K562 (cell line): ENCODE data around the gene INPP5K. TPM values are rescaled to one million over a fixed set of nuclear protein-coding genes. Genes with fewer than 3 reads are reported as not detected.

Experiments
- ATF1 ChIP-seq, 2 experiments: fragments of 450-650 bp in 1 of 2; IDR thresholded peaks; 2 replicates each; pipeline ENCODE4 v1.6.1; 2016; ENCODE audit warnings: missing compliant biosample characterization in 1 of 2, missing genetic modification characterization in 1 of 2
- ETS1 ChIP-seq: conservative IDR thresholded peaks from 2 replicates; pipeline ENCODE4 v1.6.1; 2011; ENCODE audit warnings: low read depth, mild to moderate bottlenecking, low read length; ENCODE audit not compliant: control insufficient read depth
- HDAC2 ChIP-seq: fragments of 450-650 bp; IDR thresholded peaks from 2 replicates; pipeline ENCODE4 v1.6.1; 2016; ENCODE audit warnings: mild to moderate bottlenecking
- HNRNPK ChIP-seq: fragments of 200-400 bp; formaldehyde crosslinking; IDR thresholded peaks from one replicate; pipeline ENCODE4 v1.6.1; 2018; ENCODE audit warnings: mild to moderate bottlenecking, low read depth, low read length; ENCODE audit not compliant: poor library complexity, severe bottlenecking
- KDM2B ChIP-seq: fragments of 250-450 bp; sonication (Bioruptor Pico); IDR thresholded peaks from 2 replicates; pipeline ENCODE4 v1.8.0; 2021; ENCODE audit warnings: mild to moderate bottlenecking, moderate library complexity
- L3MBTL2 ChIP-seq: fragments of 450-650 bp; IDR thresholded peaks from 2 replicates; pipeline ENCODE4 v1.6.1; 2016; ENCODE audit warnings: mild to moderate bottlenecking, moderate library complexity
- NFIC ChIP-seq: fragments of 450-650 bp; IDR thresholded peaks from 2 replicates; pipeline ENCODE4 v1.6.1; 2017; ENCODE audit warnings: mild to moderate bottlenecking, inconsistent platforms
- NFXL1 ChIP-seq: fragments of 450-650 bp; formaldehyde crosslinking; IDR thresholded peaks from 2 replicates; pipeline ENCODE4 v1.4.0; 2021; ENCODE audit warnings: mild to moderate bottlenecking
- NRF1 ChIP-seq, 2 experiments: fragments of 450-650 bp; IDR thresholded peaks in 1 of 2; conservative IDR thresholded peaks in 1 of 2; 2 replicates each; pipeline ENCODE4 v1.6.1; 2014; ENCODE audit warnings: mild to moderate bottlenecking in 2 of 2
- PHF20 ChIP-seq: fragments of 450-650 bp; IDR thresholded peaks from 2 replicates; pipeline ENCODE4 v1.6.1; 2018; ENCODE audit not compliant: partially characterized antibody
- RBM25 ChIP-seq: fragments of 200-400 bp; formaldehyde crosslinking; IDR thresholded peaks from 2 replicates; pipeline ENCODE4 v1.6.1; 2018; ENCODE audit warnings: low read length, low read depth, moderate library complexity; ENCODE audit not compliant: severe bottlenecking
- RCOR1 ChIP-seq, 2 experiments: IDR thresholded peaks; 2 replicates each; pipeline ENCODE4 v1.6.1; 2012; ENCODE audit warnings: low read depth in 2 of 2, low read length in 2 of 2, borderline replicate concordance in 1 of 2, improper control_type of control experiment in 1 of 2
- SLC30A9 ChIP-seq: fragments of 250-450 bp; sonication (Bioruptor Pico); IDR thresholded peaks from 2 replicates; pipeline ENCODE4 v1.8.0; 2022; ENCODE audit warnings: mild to moderate bottlenecking, moderate library complexity
- SRSF3 ChIP-seq: fragments of 200-400 bp; formaldehyde crosslinking; IDR thresholded peaks from 2 replicates; pipeline ENCODE4 v1.6.1; 2016; ENCODE audit warnings: mild to moderate bottlenecking, low read length, moderate library complexity; ENCODE audit not compliant: insufficient read depth
- TAF9B ChIP-seq: fragments of 450-650 bp; IDR thresholded peaks from 2 replicates; pipeline ENCODE4 v1.6.1; 2018; ENCODE audit warnings: mild to moderate bottlenecking; ENCODE audit not compliant: partially characterized antibody
- TCF3 ChIP-seq: sonication (generic); formaldehyde crosslinking; IDR thresholded peaks from 2 replicates; pipeline ENCODE4 v1.4.0; 2020; ENCODE audit warnings: mild to moderate bottlenecking, missing genetic modification reagents
- TRIM24 ChIP-seq, 2 experiments: fragments of 450-650 bp; IDR thresholded peaks; 2 replicates each; pipeline ENCODE4 v1.6.1; 2016
- ZNF76 ChIP-seq: fragments of 250-450 bp; sonication (Bioruptor Pico); IDR thresholded peaks from 2 replicates; pipeline ENCODE4 v1.4.0; 2020; ENCODE audit warnings: mild to moderate bottlenecking, moderate library complexity, borderline replicate concordance
- polyA plus RNA-seq, 8 experiments: library from polyadenylated mRNA; depleted of rRNA in 4 of 8; stranded (reverse) in 5 of 8; unstranded in 3 of 8; fragments of >200 nt; fragmentation: Nextera tagmentation in 2 of 8; fragmentation: Illumina TruSeq in 1 of 8; extraction: Ambion mirVana in 2 of 8; extraction: Trizol in 1 of 8; gene quantifications; 2 replicates each; pipeline versions ENCODE4 v1.2.1 to v1.2.3, GENCODE V29; 2011 to 2014; ENCODE audit warnings: inconsistent platforms in 1 of 8, missing spikeins in 1 of 8
- total RNA-seq, 7 experiments: library from RNA; depleted of rRNA in 6 of 7; stranded (reverse); fragments of >200 nt in 6 of 7; fragmentation: Illumina TruSeq in 2 of 7; extraction: Trizol in 2 of 7; gene quantifications; 2 replicates each; pipeline versions ENCODE4 v1.2.1 to v1.2.3, GENCODE V29; 2011 to 2021; ENCODE audit warnings: low replicate concordance in 1 of 7
- TF ChIP-seq, protein P1 (sequence below): fragments of 250-450 bp; sonication (Bioruptor Pico); IDR thresholded peaks from 2 replicates; pipeline ENCODE4 v1.5.0; 2020; ENCODE audit warnings: mild to moderate bottlenecking, borderline replicate concordance

INPP5K gene
- total and polyA plus RNA-seq, 9 of the 15 experiments (the other 6 are each of a cell fraction or from before 2014, with no cell fraction given): 0.63 to 15.1 (median 10.1) TPM

GRCh38 chr17:1563786-1564613, 47.6 kb upstream of the INPP5K start (continued):
- TF ChIP-seq HNRNPK (no peak), HDAC2 (peak; percentile 88), L3MBTL2 (peak; percentile 15), NFIC (peak; percentile 15; the same call in 1 of the 2 replicates), SLC30A9 (CRISPR knock-in tag) (no peak), ETS1 (no peak), TCF3 (CRISPR knock-in tag) (peak; percentile 73), NFXL1 (CRISPR knock-in tag) (no peak), RCOR1 (IDR thresholded peaks at IDR 0.05; ENCODE audit: borderline replicate concordance in 1 of 2, low read depth in 2 of 2, low read length in 2 of 2) (peak in 1 of 2 experiments; percentile 57; a peak in 2 of 4 replicates), RBM25 (peak; percentile 61), TRIM24 (IDR thresholded peaks at IDR 0.05) (0 out of 4 replicates have a peak, but pooled peaks of 1 of the 2 experiments have one; percentile 39), TAF9B (no peak), ATF1 (CRISPR knock-in tag; IDR thresholded peaks at IDR 0.05) (no peak), ATF1 (tag; IDR thresholded peaks at IDR 0.05) (peak; percentile 31; the same call in 1 of the 2 replicates), SRSF3 (no peak), PHF20 (no peak), NRF1 (conservative IDR thresholded peaks at IDR 0.05 in 1 of 2, IDR thresholded peaks at IDR 0.05 in 1 of 2) (peak; percentile 25 to 45; a peak in 3 of 4 replicates), ZNF76 (no peak), KDM2B (CRISPR knock-in tag) (no peak)
- TF ChIP-seq, protein P1, sequence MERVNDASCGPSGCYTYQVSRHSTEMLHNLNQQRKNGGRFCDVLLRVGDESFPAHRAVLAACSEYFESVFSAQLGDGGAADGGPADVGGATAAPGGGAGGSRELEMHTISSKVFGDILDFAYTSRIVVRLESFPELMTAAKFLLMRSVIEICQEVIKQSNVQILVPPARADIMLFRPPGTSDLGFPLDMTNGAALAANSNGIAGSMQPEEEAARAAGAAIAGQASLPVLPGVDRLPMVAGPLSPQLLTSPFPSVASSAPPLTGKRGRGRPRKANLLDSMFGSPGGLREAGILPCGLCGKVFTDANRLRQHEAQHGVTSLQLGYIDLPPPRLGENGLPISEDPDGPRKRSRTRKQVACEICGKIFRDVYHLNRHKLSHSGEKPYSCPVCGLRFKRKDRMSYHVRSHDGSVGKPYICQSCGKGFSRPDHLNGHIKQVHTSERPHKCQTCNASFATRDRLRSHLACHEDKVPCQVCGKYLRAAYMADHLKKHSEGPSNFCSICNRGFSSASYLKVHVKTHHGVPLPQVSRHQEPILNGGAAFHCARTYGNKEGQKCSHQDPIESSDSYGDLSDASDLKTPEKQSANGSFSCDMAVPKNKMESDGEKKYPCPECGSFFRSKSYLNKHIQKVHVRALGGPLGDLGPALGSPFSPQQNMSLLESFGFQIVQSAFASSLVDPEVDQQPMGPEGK: no peak
